Mononuclear cell (primary cell): Measurements from ENCODE around the gene MTCH2. TPM values are rescaled to one million over a fixed set of nuclear protein-coding genes. Genes with fewer than 3 reads are reported as not detected.
"Not testable (repeated sequence)": the region's sequence is repeated elsewhere in the genome, so short reads cannot be mapped to it uniquely, and the experiment has no call there.

Experiments
- H3K27me3 ChIP-seq: 2 replicates; pipeline ENCODE4 v1.6.0; 2011; ENCODE audit warnings: low read length, control low read depth; ENCODE audit not compliant: insufficient read depth
- H3K4me1 ChIP-seq: 2 replicates; pipeline ENCODE4 v1.5.1; 2011; ENCODE audit warnings: mild to moderate bottlenecking, low read length, control low read depth; ENCODE audit not compliant: insufficient read depth
- H3K4me3 ChIP-seq: 2 replicates; pipeline ENCODE4 v1.5.1; 2011; ENCODE audit warnings: mild to moderate bottlenecking, low read length, moderate library complexity
- H3K9me3 ChIP-seq: 2 replicates; pipeline ENCODE4 v1.5.1; 2011; ENCODE audit warnings: low read depth, mild to moderate bottlenecking, control low read depth, low read length
- total RNA-seq: library from RNA; depleted of rRNA; stranded (reverse); fragments of >200 nt; gene quantifications from one replicate; pipeline ENCODE4 v1.2.3, GENCODE V29; 2012

The MTCH2 gene
- 16.7 TPM for total RNA-seq

DNA sequence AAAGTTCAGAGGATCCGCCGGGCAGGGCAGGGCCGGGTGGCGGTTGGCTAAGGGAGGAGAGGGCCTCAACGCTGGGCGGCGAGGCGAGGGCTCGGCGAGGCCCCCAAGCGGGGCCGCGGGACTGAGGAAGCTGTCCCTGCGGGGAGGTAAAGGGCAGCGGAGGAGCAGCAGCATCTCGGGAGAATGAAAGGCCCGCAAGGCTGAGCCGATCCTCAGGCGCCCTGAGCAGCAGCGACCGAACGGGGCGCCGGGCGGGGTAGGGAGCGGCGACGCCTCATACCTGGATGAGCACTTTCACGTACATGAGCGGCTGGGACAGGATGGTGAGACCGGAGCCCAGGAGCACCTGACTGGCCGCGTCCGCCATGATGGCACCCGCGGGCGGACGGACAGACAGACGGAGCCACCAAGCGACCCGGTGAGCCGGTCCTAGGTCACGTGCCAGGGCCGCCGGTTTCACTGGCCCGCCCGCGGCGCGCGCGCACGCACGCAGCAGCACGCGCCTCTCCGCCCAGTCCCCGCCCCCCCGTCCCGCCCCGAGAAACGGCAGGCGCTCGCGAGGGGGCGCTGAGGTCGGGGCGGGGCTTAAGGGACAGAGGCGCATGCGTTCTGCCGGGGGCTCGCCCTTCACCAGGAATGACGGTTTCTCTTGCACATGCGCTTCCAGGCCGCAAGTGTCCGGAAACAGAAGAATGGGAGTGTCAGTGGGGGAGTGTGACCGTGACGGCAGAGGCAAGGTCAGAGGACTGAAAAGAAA, at the start of gene MTCH2:
Gene MTCH2, minus strand, starts transcription at position 461 of the 757 bp plus-strand sequence. Its CDS starts 94 bp downstream, at position 367.
- H3K4me1 ChIP-seq: peaks cover 20% of the 10 kb centered on the region
- H3K4me3 ChIP-seq: peak within 1 kb of the TSS; percentile 80

GRCh38 chr11:47691979-47692378, 49.6 kb upstream of the MTCH2 start:
- no peaks in the 10 kb centered on the region for H3K27me3 ChIP-seq
- H3K9me3 ChIP-seq: no peaks in the 10 kb centered on the region
- no peak overlapping the region for H3K4me3 ChIP-seq

More for the DNA sequence above, at the start of gene MTCH2:
- H3K27me3 ChIP-seq: no peaks in the 10 kb centered on the region
- no peaks in the 10 kb centered on the region for H3K9me3 ChIP-seq

GRCh38 chr11:47689480-47689879, 47.1 kb upstream of the MTCH2 start:
- Histone ChIP-seq H3K9me3 (no peaks in the 10 kb centered on the region), H3K4me1 (no peaks in the 10 kb centered on the region), H3K4me3 (no peak overlapping the region), H3K27me3 (no peaks in the 10 kb centered on the region)

More at GRCh38 chr11:47691979-47692378, 49.6 kb upstream of the MTCH2 start:
- H3K4me1 ChIP-seq: no peaks in the 10 kb centered on the region

DNA sequence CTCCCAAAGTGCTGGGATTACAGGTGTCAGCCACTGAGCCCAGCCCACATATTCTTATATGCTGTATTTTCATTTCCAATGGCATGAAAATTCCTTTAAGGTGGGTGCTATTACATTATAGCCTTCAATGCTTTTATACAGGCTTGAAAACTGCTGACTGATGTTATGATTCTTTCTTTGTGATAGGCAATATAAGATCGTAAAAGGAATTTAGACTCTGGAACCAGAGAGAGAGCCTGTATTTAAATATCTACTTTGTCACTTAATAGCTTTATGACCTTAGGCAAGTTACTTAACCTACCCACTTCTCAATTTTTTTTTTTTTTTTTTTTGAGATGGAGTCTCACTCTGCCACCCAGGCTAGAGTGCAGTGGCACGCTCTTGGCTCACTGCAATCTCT, 46.6 kb upstream of the MTCH2 start:
- H3K4me1 ChIP-seq: no peaks in the 10 kb centered on the region
- no peaks in the 10 kb centered on the region for H3K27me3 ChIP-seq
- H3K9me3 ChIP-seq: no peaks in the 10 kb centered on the region
- H3K4me3 ChIP-seq: no peak overlapping the region

- Histone ChIP-seq H3K4me3 (no peak overlapping the region), H3K27me3 (no peaks in the 10 kb centered on the region), H3K9me3 (no peaks in the 10 kb centered on the region), H3K4me1 (no peaks in the 10 kb centered on the region)
Measured at GRCh38 chr11:47688111-47688510, 45.8 kb upstream of the MTCH2 start.

DNA sequence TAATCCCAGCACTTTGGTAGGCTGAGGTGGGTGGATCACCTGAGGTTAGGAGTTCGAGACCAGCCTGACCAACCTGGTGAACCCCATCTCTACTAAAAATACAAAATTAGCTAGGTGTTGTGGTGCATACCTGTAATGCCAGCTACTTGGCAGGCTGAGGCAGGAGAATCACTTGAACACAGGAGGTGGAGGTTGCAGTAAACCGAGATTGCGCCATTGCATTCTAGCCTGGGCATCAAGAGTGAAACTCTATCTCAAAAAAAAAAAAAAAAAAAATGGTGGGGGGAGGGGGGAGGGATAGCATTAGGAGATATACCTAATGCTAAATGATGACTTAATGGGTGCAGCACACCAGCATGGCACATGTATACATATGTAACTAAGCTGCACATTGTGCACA, 44.3 kb upstream of the MTCH2 start:
- not testable (repeated sequence) for H3K27me3 ChIP-seq, H3K9me3 ChIP-seq, H3K4me1 ChIP-seq, H3K4me3 ChIP-seq

- Histone ChIP-seq H3K4me1 (no peaks in the 10 kb centered on the region), H3K9me3 (no peaks in the 10 kb centered on the region), H3K27me3 (no peaks in the 10 kb centered on the region), H3K4me3 (no peak overlapping the region)
Measured at GRCh38 chr11:47686151-47686550, 43.8 kb upstream of the MTCH2 start.

GRCh38 chr11:47675851-47676250, 33.5 kb upstream of the MTCH2 start:
- H3K9me3 ChIP-seq: no peaks in the 10 kb centered on the region
- H3K4me3 ChIP-seq: no peak overlapping the region
- H3K4me1 ChIP-seq: no peaks in the 10 kb centered on the region
- no peaks in the 10 kb centered on the region for H3K27me3 ChIP-seq

DNA sequence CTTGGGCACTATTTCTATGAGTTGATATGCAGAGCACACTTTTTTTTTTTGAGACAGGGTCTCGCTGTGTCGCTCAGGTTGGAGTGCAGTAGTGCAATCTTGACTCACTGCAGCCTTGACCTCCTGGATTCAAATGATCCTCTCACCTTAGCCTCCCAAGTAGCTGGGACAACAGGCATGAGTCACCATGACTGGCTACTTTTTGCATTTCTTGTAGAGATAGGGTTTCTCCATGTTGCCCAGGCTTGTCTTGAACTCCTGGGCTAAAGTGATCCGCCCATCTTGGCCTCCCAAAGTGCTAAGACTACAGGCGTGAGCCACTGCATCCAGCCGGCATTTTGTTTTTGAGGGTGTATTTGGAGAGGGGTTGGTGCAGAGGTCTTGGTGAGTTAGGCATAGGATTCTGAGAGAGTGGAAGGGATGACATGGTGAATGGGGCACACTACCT, 29.9 kb upstream of the MTCH2 start:
- H3K27me3 ChIP-seq: no peaks in the 10 kb centered on the region
- no peak overlapping the region for H3K4me3 ChIP-seq
- no peaks in the 10 kb centered on the region for H3K9me3 ChIP-seq
- no peaks in the 10 kb centered on the region for H3K4me1 ChIP-seq

DNA sequence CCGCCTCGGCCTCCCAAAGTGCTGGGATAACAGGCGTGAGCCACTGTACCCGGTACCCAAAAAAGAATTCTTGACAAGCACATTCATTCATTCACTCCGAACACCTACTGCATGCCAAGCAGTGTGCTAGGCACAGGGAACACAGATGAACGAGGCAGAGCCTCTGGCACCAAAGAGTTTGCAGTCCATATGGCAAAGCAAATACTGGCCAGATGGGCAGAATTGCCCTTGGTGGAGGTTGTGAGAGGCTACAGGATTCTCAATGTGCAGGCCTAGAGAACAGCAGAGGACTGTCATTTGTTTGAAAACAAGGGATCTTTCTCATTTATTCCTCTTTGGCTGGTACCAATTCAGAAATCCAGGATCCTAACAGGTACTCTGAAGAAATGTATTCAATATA, 27.5 kb upstream of the MTCH2 start:
- H3K9me3 ChIP-seq: no peaks in the 10 kb centered on the region
- H3K4me3 ChIP-seq: no peak overlapping the region
- H3K4me1 ChIP-seq: peaks cover 5% of the 10 kb centered on the region
- no peaks in the 10 kb centered on the region for H3K27me3 ChIP-seq

- no peak overlapping the region for H3K4me3 ChIP-seq
- no peaks in the 10 kb centered on the region for H3K9me3 ChIP-seq
- peaks cover 7% of the 10 kb centered on the region for H3K4me1 ChIP-seq
- H3K27me3 ChIP-seq: no peaks in the 10 kb centered on the region
Measured at GRCh38 chr11:47668665-47669064, 26.3 kb upstream of the MTCH2 start.

GRCh38 chr11:47667555-47667954, 25.2 kb upstream of the MTCH2 start:
- Histone ChIP-seq H3K4me3 (no peak overlapping the region), H3K27me3 (no peaks in the 10 kb centered on the region), H3K4me1 (peaks cover 7% of the 10 kb centered on the region), H3K9me3 (no peaks in the 10 kb centered on the region)

GRCh38 chr11:47667135-47667534, 24.8 kb upstream of the MTCH2 start:
- H3K4me1 ChIP-seq: peaks cover 7% of the 10 kb centered on the region
- H3K27me3 ChIP-seq: no peaks in the 10 kb centered on the region
- no peaks in the 10 kb centered on the region for H3K9me3 ChIP-seq
- no peak overlapping the region for H3K4me3 ChIP-seq

DNA sequence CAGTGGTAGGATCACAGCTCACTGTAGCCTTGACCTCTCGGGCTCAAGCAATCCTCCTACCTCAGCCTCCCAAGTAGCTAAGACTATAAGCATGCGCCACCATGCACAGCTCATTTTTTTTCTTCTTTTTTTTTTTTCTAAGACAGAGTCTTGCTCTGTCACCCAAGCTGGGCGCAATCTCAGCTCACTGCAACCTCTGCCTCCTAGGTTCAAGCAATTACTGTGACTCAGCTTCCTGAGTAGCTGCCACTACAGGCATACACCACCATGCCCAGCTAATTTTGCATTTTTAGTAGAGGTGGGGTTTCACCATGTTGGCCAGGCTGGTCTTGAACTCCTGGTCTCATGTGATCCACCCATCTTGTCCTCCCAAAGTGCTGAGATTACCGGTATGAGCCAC, 22.6 kb upstream of the MTCH2 start:
- H3K4me3 ChIP-seq, H3K27me3 ChIP-seq, H3K9me3 ChIP-seq, H3K4me1 ChIP-seq: not testable (repeated sequence)

DNA sequence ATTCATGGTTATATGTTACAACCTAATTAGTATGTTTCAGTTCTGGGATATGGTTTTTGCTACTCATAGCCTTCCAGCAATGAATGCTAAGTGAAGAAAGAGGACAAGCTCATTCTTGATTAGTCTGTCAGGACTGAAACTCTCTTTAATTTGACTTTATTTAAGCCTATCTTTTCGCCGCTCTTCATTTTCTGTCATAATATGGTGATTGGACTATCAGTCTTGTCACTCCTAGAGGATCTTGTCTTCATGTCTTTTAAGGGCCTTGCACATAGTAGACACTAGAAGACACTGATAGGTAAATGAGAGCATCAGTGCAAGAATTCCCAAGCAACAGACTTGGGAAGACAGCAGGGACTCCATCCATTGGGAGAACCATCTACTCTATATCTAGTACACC, 18.9 kb upstream of the MTCH2 start:
- no peaks in the 10 kb centered on the region for H3K27me3 ChIP-seq
- no peaks in the 10 kb centered on the region for H3K9me3 ChIP-seq
- H3K4me1 ChIP-seq: peaks cover 7% of the 10 kb centered on the region
- no peak overlapping the region for H3K4me3 ChIP-seq

- Histone ChIP-seq H3K9me3 (no peaks in the 10 kb centered on the region), H3K4me3 (no peak overlapping the region)
Measured at GRCh38 chr11:47659276-47659675, 16.9 kb upstream of the MTCH2 start.

More at GRCh38 chr11:47659276-47659675, 16.9 kb upstream of the MTCH2 start:
- Histone ChIP-seq H3K4me1 (no peaks in the 10 kb centered on the region), H3K27me3 (no peaks in the 10 kb centered on the region)
